Prostate gland (tissue), 2 donors: ENCODE data around the gene KIDINS220. TPM values are rescaled to one million over a fixed set of nuclear protein-coding genes. Genes with fewer than 3 reads are reported as not detected.
"Not testable (repeated sequence)": the region's sequence is repeated elsewhere in the genome, so short reads cannot be mapped to it uniquely, and the experiment has no call there.

Experiments used
- DNase-seq: peaks from one replicate; pipeline ENCODE4 v3.0.0-alpha.2; 2019; ENCODE audit warnings: low spot score
- H3K27ac ChIP-seq, 2 donors: fragments of 200-600 bp; sonication (generic); 2 replicates each; pipeline ENCODE4 v1.5.1; 2017 to 2019
- H3K27me3 ChIP-seq: fragments of 200-600 bp; sonication (generic); replicated peaks from 2 replicates; pipeline ENCODE4 v1.5.1; 2019; ENCODE audit not compliant: insufficient read depth
- H3K36me3 ChIP-seq, 2 donors: fragments of 200-600 bp; sonication (generic); 1 replicate in 1 of 2; 2 replicates in 1 of 2; pipeline versions ENCODE4 v1.5.1 to v1.8.1; 2017 to 2019
- H3K4me1 ChIP-seq: fragments of 200-600 bp; sonication (generic); replicated peaks from 2 replicates; pipeline ENCODE4 v1.5.1; 2019
- H3K4me3 ChIP-seq, 2 donors: fragments of 200-600 bp; sonication (generic); 2 replicates each; pipeline ENCODE4 v1.5.1; 2017 to 2019
- H3K9me3 ChIP-seq: fragments of 200-600 bp; sonication (generic); 2 replicates; pipeline ENCODE4 v1.5.1; 2017
- CTCF ChIP-seq, 4 experiments: fragments of 200-600 bp in 2 of 4; fragments of 450-650 bp in 2 of 4; sonication (generic) in 2 of 4; IDR thresholded peaks; 1 replicate in 3 of 4; 2 replicates in 1 of 4; pipeline ENCODE4 v1.5.1; 2016 to 2019; ENCODE audit warnings: antibody characterized with exemption in 4 of 4, mild to moderate bottlenecking in 2 of 4, moderate library complexity in 2 of 4
- POLR2A ChIP-seq: fragments of 450-650 bp; IDR thresholded peaks from one replicate; pipeline ENCODE4 v1.6.1; 2016; ENCODE audit warnings: antibody characterized with exemption, mild to moderate bottlenecking
- POLR2AphosphoS5 ChIP-seq: sonication (generic); formaldehyde crosslinking; IDR thresholded peaks from one replicate; pipeline ENCODE4 v1.6.1; 2017; ENCODE audit warnings: antibody characterized with exemption
- WGBS: methylation state at CpG from one replicate; pipeline ENCODE4 v1.1.5; 2018; 5-methylcytosine and 5-hydroxymethylcytosine counted together
- intact Hi-C: fragments of 100-400 bp; cut with DNase I; formaldehyde crosslinking; loops from one replicate; pipeline ENCODE4 v1.14.2; 2022
- total RNA-seq, 2 donors: library from RNA; depleted of rRNA; stranded (reverse); fragments of >200 nt; gene quantifications; one replicate each; pipeline ENCODE4 v1.1.0, GENCODE V29; 2016

The KIDINS220 gene
- total RNA-seq, 2 donors from 2014 or later: 46.2 to 84.5 TPM

- Histone ChIP-seq H3K9me3 (no peaks in the 10 kb centered on the region), H3K4me3 (no peak overlapping the region), H3K27ac (no peak overlapping the region), H3K4me1 (no peaks in the 10 kb centered on the region), H3K27me3 (no peaks in the 10 kb centered on the region), H3K36me3 (no peaks in the 10 kb centered on the region)
- 95% methylated on average over 10 of the region's 10 CpGs for WGBS
- DNase-seq: no peak
- TF ChIP-seq CTCF (IDR thresholded peaks at IDR 0.05): no peak
- no peak for TF ChIP-seq POLR2A
- no peak for TF ChIP-seq POLR2AphosphoS5
- intact Hi-C loops: no loop called here
Observed at GRCh38 chr2:8732601-8733000, 104.8 kb downstream of the KIDINS220 start.

GRCh38 chr2:8729939-8730338 lies 107.5 kb downstream of the KIDINS220 start:
- no peak overlapping the region for H3K4me3 ChIP-seq
- WGBS: 82% methylated on average over 9 of the region's 9 CpGs
- H3K27ac ChIP-seq: no peak overlapping the region
- no peaks in the 10 kb centered on the region for H3K4me1 ChIP-seq
- H3K27me3 ChIP-seq: no peaks in the 10 kb centered on the region
- no peaks in the 10 kb centered on the region for H3K36me3 ChIP-seq
- intact Hi-C loops: no loop called here
- TF ChIP-seq CTCF (IDR thresholded peaks at IDR 0.05) (no peak), POLR2AphosphoS5 (no peak), POLR2A (no peak)
- DNase-seq: no peak
- no peaks in the 10 kb centered on the region for H3K9me3 ChIP-seq

GRCh38 chr2:8729101-8729500 lies 108.3 kb downstream of the KIDINS220 start:
- DNase-seq, H3K27me3 ChIP-seq, H3K27ac ChIP-seq, intact Hi-C loops, H3K4me3 ChIP-seq, H3K36me3 ChIP-seq, H3K4me1 ChIP-seq, H3K9me3 ChIP-seq: not testable (repeated sequence)
- 84% methylated on average over 5 of the region's 5 CpGs for WGBS

- TF ChIP-seq CTCF (IDR thresholded peaks at IDR 0.05): no peak
- TF ChIP-seq POLR2A: no peak
- TF ChIP-seq POLR2AphosphoS5: no peak
- WGBS: 88% methylated on average over 7 of the region's 7 CpGs
- no peak overlapping the region for H3K27ac ChIP-seq
- H3K4me3 ChIP-seq: no peak overlapping the region
- intact Hi-C loops: no loop called here
- DNase-seq: no peak
- H3K4me1 ChIP-seq: no peaks in the 10 kb centered on the region
- H3K9me3 ChIP-seq: no peaks in the 10 kb centered on the region
- no peaks in the 10 kb centered on the region for H3K27me3 ChIP-seq
- H3K36me3 ChIP-seq: no peaks in the 10 kb centered on the region
Observed at GRCh38 chr2:8728305-8729015, 109.0 kb downstream of the KIDINS220 start.

- TF ChIP-seq CTCF (IDR thresholded peaks at IDR 0.05) (no peak), POLR2AphosphoS5 (no peak), POLR2A (no peak)
- H3K9me3 ChIP-seq: no peaks in the 10 kb centered on the region
- no peak overlapping the region for H3K27ac ChIP-seq
- 89% methylated on average over 7 of the region's 7 CpGs for WGBS
- no peaks in the 10 kb centered on the region for H3K27me3 ChIP-seq
- no peaks in the 10 kb centered on the region for H3K36me3 ChIP-seq
- intact Hi-C loops: no loop called here
- no peak overlapping the region for H3K4me3 ChIP-seq
- no peaks in the 10 kb centered on the region for H3K4me1 ChIP-seq
- DNase-seq: no peak
Observed at GRCh38 chr2:8725838-8726237, 111.6 kb downstream of the KIDINS220 start.
